Measurements from ENCODE around the gene RAB10. TPM values are rescaled to one million over a fixed set of nuclear protein-coding genes. Genes with fewer than 3 reads are reported as not detected.

Gene RAB10
- polyA plus RNA-seq, 1 donor (not counting 4 experiments of a cell fraction or from before 2014, with no cell fraction given), result 252 TPM

- peaks cover 3 to 8% of the 10 kb centered on the region in 2 experiments for H3K36me3 ChIP-seq (ENCODE audit: control insufficient read depth in 2 of 2, extremely low read depth in 1 of 2, insufficient read depth in 2 of 2, low read length in 2 of 2)
- peaks cover 15% of the 10 kb centered on the region for H3K4me1 ChIP-seq (ENCODE audit: control insufficient read depth, extremely low read depth, insufficient read depth, low read length)
- peak; percentile 69 for DNase-seq (ENCODE audit: low read depth, low spot score)
- peaks cover 46% of the 10 kb centered on the region for H3K79me2 ChIP-seq (ENCODE audit: control insufficient read depth, insufficient read depth, low read length)
- H3K4me2 ChIP-seq (ENCODE audit: control insufficient read depth, extremely low read depth, insufficient read depth, low read depth, low read length), result peak overlapping the region; percentile 93
- peaks cover 21% of the 10 kb centered on the region for H4K20me1 ChIP-seq (ENCODE audit: control insufficient read depth, extremely low read depth, insufficient read depth, low read length)
- H3K9me1 ChIP-seq (ENCODE audit: control insufficient read depth, extremely low read depth, insufficient read depth, low read length), result no peaks in the 10 kb centered on the region
- dilution Hi-C loops (cut with MboI; ENCODE audit: extremely low pct_ligation_motif_present, low sequenced_read_pairs), result no loop called here
- FAIRE-seq, result no peak
- H3K9ac ChIP-seq (ENCODE audit: control insufficient read depth, extremely low read depth, insufficient read depth, low read length), result peak overlapping the region; percentile 98
- no peaks in the 10 kb centered on the region for H3K9me3 ChIP-seq (ENCODE audit: control insufficient read depth, low read depth, low read length)
- H2AFZ ChIP-seq (ENCODE audit: control insufficient read depth, low read length), result peak overlapping the region; percentile 80
- H3K27ac ChIP-seq (ENCODE audit: control insufficient read depth, insufficient read depth, low read length), result peak overlapping the region; percentile 99
- peak overlapping the region; percentile 80 to 87 (median 86) for H3K4me3 ChIP-seq (ENCODE audit: control insufficient read depth in 2 of 3, extremely low read depth in 1 of 3, insufficient read depth in 2 of 3, low read depth in 1 of 3, low read length in 3 of 3)
- H3K27me3 ChIP-seq (ENCODE audit: control insufficient read depth, extremely low read depth, insufficient read depth, low read length), result no peaks in the 10 kb centered on the region
- no peak for TF ChIP-seq CTCF (optimal IDR thresholded peaks at IDR 0.05 in 1 of 3, IDR thresholded peaks at IDR 0.05 in 1 of 3, conservative IDR thresholded peaks at IDR 0.05 in 1 of 3; ENCODE audit: extremely low read depth in 1 of 3, insufficient read depth in 2 of 3, low read length in 3 of 3)
- no peak for TF ChIP-seq EZH2 (IDR thresholded peaks at IDR 0.05; ENCODE audit: low read length)
These were observed 540 bp upstream of the RAB10 start for GRCh38 chr2:26033270-26033817.

GRCh38 chr2:26034637-26034992, 731 bp downstream of the RAB10 start:
- dilution Hi-C loops (cut with MboI; ENCODE audit: extremely low pct_ligation_motif_present, low sequenced_read_pairs), result no loop called here
- Histone ChIP-seq H3K4me2 (ENCODE audit: control insufficient read depth, extremely low read depth, insufficient read depth, low read depth, low read length) (peak overlapping the region; percentile 87), H3K79me2 (ENCODE audit: control insufficient read depth, insufficient read depth, low read length) (peaks cover 59% of the 10 kb centered on the region), H3K27ac (ENCODE audit: control insufficient read depth, insufficient read depth, low read length) (peak overlapping the region; percentile 92), H3K4me1 (ENCODE audit: control insufficient read depth, extremely low read depth, insufficient read depth, low read length) (peaks cover 15% of the 10 kb centered on the region), H3K9me3 (ENCODE audit: control insufficient read depth, low read depth, low read length) (no peaks in the 10 kb centered on the region), H3K27me3 (ENCODE audit: control insufficient read depth, extremely low read depth, insufficient read depth, low read length) (no peaks in the 10 kb centered on the region), H3K9me1 (ENCODE audit: control insufficient read depth, extremely low read depth, insufficient read depth, low read length) (no peaks in the 10 kb centered on the region), H3K9ac (ENCODE audit: control insufficient read depth, extremely low read depth, insufficient read depth, low read length) (peak overlapping the region; percentile 98), H3K4me3 (ENCODE audit: control insufficient read depth in 2 of 3, extremely low read depth in 1 of 3, insufficient read depth in 2 of 3, low read depth in 1 of 3, low read length in 3 of 3) (peak overlapping the region; percentile 80 to 86 (median 85)), H4K20me1 (ENCODE audit: control insufficient read depth, extremely low read depth, insufficient read depth, low read length) (peaks cover 23% of the 10 kb centered on the region), H3K36me3 (ENCODE audit: control insufficient read depth in 2 of 2, extremely low read depth in 1 of 2, insufficient read depth in 2 of 2, low read length in 2 of 2) (peaks cover 3 to 9% of the 10 kb centered on the region in 2 experiments), H2AFZ (ENCODE audit: control insufficient read depth, low read length) (no peak overlapping the region)
- no peak for TF ChIP-seq CTCF (optimal IDR thresholded peaks at IDR 0.05 in 1 of 3, IDR thresholded peaks at IDR 0.05 in 1 of 3, conservative IDR thresholded peaks at IDR 0.05 in 1 of 3; ENCODE audit: extremely low read depth in 1 of 3, insufficient read depth in 2 of 3, low read length in 3 of 3)
- no peak for TF ChIP-seq EZH2 (IDR thresholded peaks at IDR 0.05; ENCODE audit: low read length)
- DNase-seq (ENCODE audit: low read depth, low spot score) (no peak), FAIRE-seq (no peak)

Data from keratinocyte (primary cell).